Natural killer cell (primary cell): ENCODE measurements around the gene FXYD6. TPM values are rescaled to one million over a fixed set of nuclear protein-coding genes. Genes with fewer than 3 reads are reported as not detected.

Experiments used
- ATAC-seq, 3 donors: fragments of 150-1000 bp in 2 of 3; fragments of 200-7000 bp in 1 of 3; cut with Tn5 transposase; 1 replicate in 1 of 3; 2 replicates in 2 of 3; pipeline ENCODE4 v1.10.0; 2021; ENCODE audit warnings: mild to moderate bottlenecking in 2 of 3, moderate library complexity in 2 of 3
- DNase-seq, 2 donors: peaks; one replicate each; pipeline versions ENCODE4 v3.0.0 to v3.0.0-alpha.2; 2013 to 2021; ENCODE audit warnings: mixed read lengths in 1 of 2
- H3K27ac ChIP-seq: one replicate; pipeline ENCODE4 v1.5.1; 2013; ENCODE audit warnings: mild to moderate bottlenecking, low read length
- H3K27me3 ChIP-seq: one replicate; pipeline ENCODE4 v1.6.1; 2013; ENCODE audit warnings: low read length; ENCODE audit not compliant: control insufficient read depth, insufficient read depth
- H3K36me3 ChIP-seq: one replicate; pipeline ENCODE4 v1.6.1; 2013; ENCODE audit warnings: low read length; ENCODE audit not compliant: control insufficient read depth, insufficient read depth
- H3K4me1 ChIP-seq: one replicate; pipeline ENCODE4 v1.6.1; 2013; ENCODE audit warnings: low read length; ENCODE audit not compliant: control insufficient read depth, insufficient read depth
- H3K4me3 ChIP-seq: one replicate; pipeline ENCODE4 v1.5.1; 2013; ENCODE audit warnings: low read length
- H3K9me3 ChIP-seq: one replicate; pipeline ENCODE4 v1.6.1; 2013; ENCODE audit warnings: low read length; ENCODE audit not compliant: control insufficient read depth, insufficient read depth
- H3K27ac Mint-ChIP-seq, 2 donors: one replicate each; pipeline ENCODE4 v1.8.0; 2022; ENCODE audit warnings: mild to moderate bottlenecking in 2 of 2, mixed read lengths in 2 of 2, moderate library complexity in 1 of 2
- H3K27me3 Mint-ChIP-seq, 2 donors: one replicate each; pipeline ENCODE4 v1.8.0; 2022; ENCODE audit warnings: low read depth in 2 of 2, mixed read lengths in 2 of 2
- H3K36me3 Mint-ChIP-seq: one replicate; pipeline ENCODE4 v1.8.0; 2022; ENCODE audit warnings: mixed read lengths
- H3K4me1 Mint-ChIP-seq, 2 donors: one replicate each; pipeline ENCODE4 v1.8.0; 2022; ENCODE audit warnings: mixed read lengths in 2 of 2
- H3K4me3 Mint-ChIP-seq: one replicate; pipeline ENCODE4 v1.8.0; 2022; ENCODE audit warnings: mild to moderate bottlenecking, moderate library complexity, mixed read lengths
- H3K9me3 Mint-ChIP-seq, 2 donors: one replicate each; pipeline ENCODE4 v1.8.0; 2022; ENCODE audit warnings: mixed read lengths in 2 of 2
- WGBS: methylation state at CpG from one replicate; pipeline ENCODE4 v1.1.7; 2013; ENCODE audit warnings: missing lambda C conversion rate; ENCODE audit not compliant: insufficient coverage; 5-methylcytosine and 5-hydroxymethylcytosine counted together
- intact Hi-C: fragments of 100-400 bp; cut with micrococcal nuclease; formaldehyde crosslinking; loops from one replicate; pipeline ENCODE4 v1.14.2; 2022
- total RNA-seq, 4 donors: library from RNA; stranded (reverse); fragments of 120-200 nt in 1 of 4; gene quantifications; one replicate each; pipeline versions ENCODE4 v1.2.3 to v1.2.4, GENCODE V29; 2013 to 2022
- TF ChIP-seq, protein P1 (sequence below): fragments of 200-600 bp; IDR thresholded peaks from one replicate; pipeline ENCODE4 v1.8.0; 2022; ENCODE audit warnings: antibody characterized with exemption

Gene FXYD6
- total RNA-seq, 3 donors from 2014 or later (not counting 1 experiment from before 2014, with no cell fraction given), result 0.20 to 0.90 TPM; not detected in 1

DNA sequence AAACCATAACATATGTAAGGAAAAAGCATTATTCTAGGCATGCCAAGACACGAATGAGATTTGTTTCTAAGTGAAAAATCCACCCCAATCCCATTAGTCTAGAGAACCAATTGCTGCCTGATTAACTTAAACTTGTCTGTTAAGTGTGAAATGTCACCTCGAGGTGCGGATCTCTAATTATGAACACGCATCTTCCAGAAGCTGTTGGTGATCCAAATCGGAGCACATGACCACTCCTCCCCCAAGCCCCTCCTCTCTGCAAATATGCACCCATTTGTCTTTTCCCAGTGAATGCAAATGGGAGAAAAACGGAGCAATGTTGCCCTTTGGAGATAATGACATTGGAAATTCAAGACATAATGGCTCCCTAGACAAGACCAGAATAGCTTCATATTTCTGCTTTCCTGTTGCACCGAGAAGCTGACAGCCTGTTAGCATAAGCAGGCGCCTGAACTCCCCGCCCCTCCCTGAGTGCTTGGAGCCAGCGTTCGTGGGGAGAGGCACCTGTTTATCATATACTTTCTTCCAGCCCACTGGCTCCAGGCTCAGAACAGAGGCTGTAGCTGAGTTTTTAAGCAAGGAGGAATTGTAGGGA lies 6.0 kb upstream of the FXYD6 start:
- ATAC-seq (no peak), DNase-seq (no peak)
- Histone ChIP-seq H3K27me3 (peaks cover 1% of the 10 kb centered on the region), H3K4me1 (no peaks in the 10 kb centered on the region), H3K4me3 (no peak overlapping the region), H3K27ac (no peak overlapping the region), H3K9me3 (no peaks in the 10 kb centered on the region), H3K36me3 (no peaks in the 10 kb centered on the region)
- Mint-ChIP-seq H3K9me3 (no peaks in the 10 kb centered on the region), H3K4me3 (no peak overlapping the region), H3K27ac (no peak overlapping the region), H3K4me1 (no peaks in the 10 kb centered on the region), H3K27me3 (peaks cover 37 to 42% of the 10 kb centered on the region in 2 donors), H3K36me3 (no peaks in the 10 kb centered on the region)
- intact Hi-C loops, result no loop called here
- TF ChIP-seq, protein P1, sequence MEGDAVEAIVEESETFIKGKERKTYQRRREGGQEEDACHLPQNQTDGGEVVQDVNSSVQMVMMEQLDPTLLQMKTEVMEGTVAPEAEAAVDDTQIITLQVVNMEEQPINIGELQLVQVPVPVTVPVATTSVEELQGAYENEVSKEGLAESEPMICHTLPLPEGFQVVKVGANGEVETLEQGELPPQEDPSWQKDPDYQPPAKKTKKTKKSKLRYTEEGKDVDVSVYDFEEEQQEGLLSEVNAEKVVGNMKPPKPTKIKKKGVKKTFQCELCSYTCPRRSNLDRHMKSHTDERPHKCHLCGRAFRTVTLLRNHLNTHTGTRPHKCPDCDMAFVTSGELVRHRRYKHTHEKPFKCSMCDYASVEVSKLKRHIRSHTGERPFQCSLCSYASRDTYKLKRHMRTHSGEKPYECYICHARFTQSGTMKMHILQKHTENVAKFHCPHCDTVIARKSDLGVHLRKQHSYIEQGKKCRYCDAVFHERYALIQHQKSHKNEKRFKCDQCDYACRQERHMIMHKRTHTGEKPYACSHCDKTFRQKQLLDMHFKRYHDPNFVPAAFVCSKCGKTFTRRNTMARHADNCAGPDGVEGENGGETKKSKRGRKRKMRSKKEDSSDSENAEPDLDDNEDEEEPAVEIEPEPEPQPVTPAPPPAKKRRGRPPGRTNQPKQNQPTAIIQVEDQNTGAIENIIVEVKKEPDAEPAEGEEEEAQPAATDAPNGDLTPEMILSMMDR, result no peak
- 62% methylated on average over 11 of the region's 11 CpGs for WGBS

DNA sequence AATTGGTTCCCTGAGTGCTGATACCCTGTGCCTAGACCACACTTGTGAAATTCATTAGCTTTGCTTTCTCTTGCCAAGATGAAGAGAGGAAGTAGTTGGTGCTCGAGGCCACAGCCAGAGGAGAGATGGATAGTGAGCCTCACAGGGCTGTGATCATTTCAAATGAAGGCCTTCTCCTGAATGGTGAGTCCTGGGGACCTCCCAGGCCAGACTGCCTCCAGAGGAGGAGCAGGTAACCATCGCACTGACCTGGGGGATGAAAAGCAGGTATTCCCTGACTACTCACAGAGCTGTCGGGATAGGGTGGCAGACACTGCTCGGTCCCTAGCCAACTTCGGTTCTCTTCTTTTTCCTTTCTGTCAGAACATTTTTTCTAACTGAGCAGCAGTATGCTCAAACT lies 4.8 kb upstream of the FXYD6 start:
- peaks cover 11% of the 10 kb centered on the region for H3K27me3 ChIP-seq
- intact Hi-C loops, result no loop called here
- Mint-ChIP-seq H3K27ac (no peak overlapping the region), H3K9me3 (no peaks in the 10 kb centered on the region), H3K4me3 (no peak overlapping the region), H3K4me1 (peaks cover 1 to 7% of the 10 kb centered on the region in 2 donors), H3K27me3 (peaks cover 45 to 50% of the 10 kb centered on the region in 2 donors), H3K36me3 (no peaks in the 10 kb centered on the region)
- H3K4me3 ChIP-seq, result no peak overlapping the region
- ATAC-seq, result no peak
- DNase-seq, result no peak
- no peaks in the 10 kb centered on the region for H3K36me3 ChIP-seq
- H3K27ac ChIP-seq, result no peak overlapping the region
- TF ChIP-seq, protein P1, result no peak
- no peaks in the 10 kb centered on the region for H3K9me3 ChIP-seq
- WGBS, result 84% methylated on average over 5 of the region's 5 CpGs
- H3K4me1 ChIP-seq, result peaks cover 9% of the 10 kb centered on the region

DNA sequence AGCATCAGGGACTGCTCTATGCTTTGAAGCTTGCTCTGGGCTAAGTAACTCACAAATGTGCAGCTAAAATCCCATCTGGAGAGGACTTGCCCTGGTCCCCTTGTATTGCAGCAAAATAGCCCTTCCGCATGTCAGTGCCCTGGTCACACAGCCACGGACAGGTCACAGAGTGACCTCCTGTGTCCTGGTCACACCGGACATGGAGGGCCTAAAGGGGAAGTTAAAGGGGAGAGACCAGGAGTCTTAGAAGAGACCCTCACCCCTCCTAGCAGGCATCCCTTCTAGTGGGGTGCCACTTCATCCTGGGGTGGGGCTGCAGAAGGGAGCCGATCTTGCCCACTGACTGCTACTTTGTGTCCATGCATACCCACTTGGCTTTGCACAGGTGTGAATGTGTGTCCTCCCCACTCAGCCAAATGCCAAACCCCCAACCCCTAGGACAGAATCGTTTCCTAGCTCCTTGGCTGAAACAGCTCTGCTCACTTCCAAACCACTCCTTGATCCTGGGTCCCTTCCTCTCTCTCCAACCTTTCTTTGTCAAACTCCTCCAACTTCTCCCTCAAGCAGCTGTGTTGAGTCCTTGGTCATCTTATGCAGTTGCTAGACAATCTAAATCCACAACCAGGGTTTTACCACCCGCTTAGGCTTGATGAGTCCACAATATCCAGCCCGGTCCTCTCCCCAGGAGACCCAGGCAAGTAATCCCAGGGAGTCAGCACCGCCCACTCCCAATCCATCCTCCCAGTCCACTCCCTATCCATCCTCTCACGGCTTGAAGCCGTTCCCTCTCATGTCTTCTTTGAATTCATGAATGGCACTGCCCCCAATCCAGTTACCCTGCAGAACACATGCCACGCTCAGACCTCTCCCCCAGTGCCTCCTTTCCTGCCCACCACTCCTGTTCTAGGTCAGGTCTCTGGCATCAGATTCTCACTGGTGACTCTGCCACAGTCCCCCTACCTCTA lies 3.3 kb upstream of the FXYD6 start:
- H3K4me1 ChIP-seq, result peaks cover 21% of the 10 kb centered on the region
- peaks cover 25% of the 10 kb centered on the region for H3K27me3 ChIP-seq
- no peak overlapping the region for H3K27ac Mint-ChIP-seq
- no peaks in the 10 kb centered on the region for H3K9me3 Mint-ChIP-seq
- no peak overlapping the region for H3K4me3 Mint-ChIP-seq
- H3K36me3 Mint-ChIP-seq, result no peaks in the 10 kb centered on the region
- DNase-seq (no peak), ATAC-seq (no peak)
- 93% methylated on average over 11 of the region's 11 CpGs for WGBS
- H3K36me3 ChIP-seq, result no peaks in the 10 kb centered on the region
- TF ChIP-seq, protein P1, result no peak
- no peak overlapping the region for H3K4me3 ChIP-seq
- no peaks in the 10 kb centered on the region for H3K9me3 ChIP-seq
- H3K27ac ChIP-seq, result no peak overlapping the region
- H3K27me3 Mint-ChIP-seq, result peaks cover 52 to 63% of the 10 kb centered on the region in 2 donors
- peaks cover 14 to 21% of the 10 kb centered on the region in 2 donors for H3K4me1 Mint-ChIP-seq
- intact Hi-C loops, result no loop called here
